Ascending aorta (tissue), 2 donors: Measurements from ENCODE around the gene C1QTNF1. TPM values are rescaled to one million over a fixed set of nuclear protein-coding genes. Genes with fewer than 3 reads are reported as not detected.

Source experiments
- DNase-seq, 2 donors: peaks; one replicate each; pipeline ENCODE4 v3.0.0-alpha.2; 2019; ENCODE audit warnings: low spot score in 2 of 2
- H3K27ac ChIP-seq, 2 donors: fragments of 200-600 bp; sonication (generic); one replicate each; pipeline ENCODE4 v1.5.1; 2016 to 2017; ENCODE audit warnings: mild to moderate bottlenecking in 1 of 2
- H3K27me3 ChIP-seq: fragments of 200-600 bp; sonication (generic); one replicate; pipeline ENCODE4 v1.5.1; 2017
- H3K36me3 ChIP-seq, 2 donors: fragments of 200-600 bp; sonication (generic); one replicate each; pipeline ENCODE4 v1.5.1; 2016
- H3K4me1 ChIP-seq, 2 donors: fragments of 200-600 bp; sonication (generic); one replicate each; pipeline ENCODE4 v1.5.1; 2016 to 2017; ENCODE audit warnings: mild to moderate bottlenecking in 1 of 2
- H3K4me3 ChIP-seq, 2 donors: fragments of 200-600 bp; sonication (generic); one replicate each; pipeline ENCODE4 v1.5.1; 2016 to 2017; ENCODE audit warnings: mild to moderate bottlenecking in 1 of 2
- H3K9me3 ChIP-seq, 2 donors: fragments of 200-600 bp; sonication (generic); one replicate each; pipeline ENCODE4 v1.5.1; 2016
- intact Hi-C: fragments of 100-400 bp; cut with DNase I; formaldehyde crosslinking; loops from one replicate; pipeline ENCODE4 v1.15.1; 2023
- total RNA-seq: library from RNA; depleted of rRNA; stranded (reverse); fragments of >200 nt; gene quantifications from one replicate; pipeline ENCODE4 v1.1.0, GENCODE V29; 2016
- TF ChIP-seq, protein P1 (sequence below), 3 experiments: fragments of 200-600 bp in 2 of 3; fragments of 450-650 bp in 1 of 3; sonication (generic) in 2 of 3; IDR thresholded peaks; one replicate each; pipeline ENCODE4 v1.5.1; 2016 to 2019; ENCODE audit warnings: antibody characterized with exemption in 3 of 3, mild to moderate bottlenecking in 1 of 3, moderate library complexity in 1 of 3

The C1QTNF1 gene
- total RNA-seq, 1 donor from 2014 or later = 435 TPM

DNA sequence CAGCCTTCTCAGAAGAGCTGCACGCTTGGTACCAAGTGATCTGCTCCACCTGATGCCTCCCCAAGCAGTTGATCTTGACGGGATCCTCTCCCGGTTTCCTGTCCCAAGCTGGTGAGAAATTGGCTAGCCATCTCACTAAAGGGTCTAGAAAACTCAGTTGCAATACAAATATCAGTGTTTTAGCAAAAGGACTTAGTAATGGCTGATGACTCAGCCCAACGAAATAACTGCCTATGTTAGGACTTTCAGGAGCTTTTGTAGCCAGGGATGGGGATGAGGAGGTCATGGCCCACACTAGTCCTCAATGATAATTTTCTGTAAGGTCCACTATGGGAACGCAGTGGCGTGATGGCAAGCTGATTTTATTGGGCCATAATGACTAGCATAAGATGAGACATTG is 27.3 kb downstream of the C1QTNF1 start:
- TF ChIP-seq, protein P1, sequence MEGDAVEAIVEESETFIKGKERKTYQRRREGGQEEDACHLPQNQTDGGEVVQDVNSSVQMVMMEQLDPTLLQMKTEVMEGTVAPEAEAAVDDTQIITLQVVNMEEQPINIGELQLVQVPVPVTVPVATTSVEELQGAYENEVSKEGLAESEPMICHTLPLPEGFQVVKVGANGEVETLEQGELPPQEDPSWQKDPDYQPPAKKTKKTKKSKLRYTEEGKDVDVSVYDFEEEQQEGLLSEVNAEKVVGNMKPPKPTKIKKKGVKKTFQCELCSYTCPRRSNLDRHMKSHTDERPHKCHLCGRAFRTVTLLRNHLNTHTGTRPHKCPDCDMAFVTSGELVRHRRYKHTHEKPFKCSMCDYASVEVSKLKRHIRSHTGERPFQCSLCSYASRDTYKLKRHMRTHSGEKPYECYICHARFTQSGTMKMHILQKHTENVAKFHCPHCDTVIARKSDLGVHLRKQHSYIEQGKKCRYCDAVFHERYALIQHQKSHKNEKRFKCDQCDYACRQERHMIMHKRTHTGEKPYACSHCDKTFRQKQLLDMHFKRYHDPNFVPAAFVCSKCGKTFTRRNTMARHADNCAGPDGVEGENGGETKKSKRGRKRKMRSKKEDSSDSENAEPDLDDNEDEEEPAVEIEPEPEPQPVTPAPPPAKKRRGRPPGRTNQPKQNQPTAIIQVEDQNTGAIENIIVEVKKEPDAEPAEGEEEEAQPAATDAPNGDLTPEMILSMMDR (IDR thresholded peaks at IDR 0.05) = no peak
- DNase-seq = no peak
- Histone ChIP-seq H3K9me3 (peaks cover 0 to 8% of the 10 kb centered on the region in 2 donors), H3K27me3 (no peaks in the 10 kb centered on the region), H3K4me1 (peaks cover 8 to 40% of the 10 kb centered on the region in 2 donors), H3K36me3 (peaks cover 6 to 40% of the 10 kb centered on the region in 2 donors), H3K27ac (peak overlapping the region in 1 of 2 donors; percentile 10), H3K4me3 (no peak overlapping the region)
- intact Hi-C loops = no loop called here

DNA sequence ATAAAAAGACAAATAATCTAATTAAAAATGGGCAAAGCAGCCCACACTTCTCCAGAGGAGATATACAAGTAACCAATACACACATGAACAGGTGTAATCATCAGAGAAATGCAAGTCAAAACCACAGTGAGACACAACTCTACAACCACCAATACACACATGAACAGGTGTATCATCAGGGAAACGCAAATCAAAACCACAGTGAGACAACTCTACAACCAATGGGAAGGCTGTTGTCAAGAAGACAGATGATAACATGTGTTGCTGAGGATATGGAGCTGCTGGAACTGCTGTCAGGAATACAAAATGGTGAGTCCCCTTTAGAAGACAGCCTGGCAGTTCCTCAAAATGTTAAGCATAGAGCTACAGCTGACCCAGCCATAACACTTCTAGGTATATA is 28.2 kb downstream of the C1QTNF1 start:
- TF ChIP-seq, protein P1 (IDR thresholded peaks at IDR 0.05) = no peak
- Histone ChIP-seq H3K9me3 (peaks cover 0 to 8% of the 10 kb centered on the region in 2 donors), H3K4me3 (no peak overlapping the region), H3K4me1 (peaks cover 3 to 35% of the 10 kb centered on the region in 2 donors), H3K27me3 (no peaks in the 10 kb centered on the region), H3K27ac (peak overlapping the region in 1 of 2 donors; percentile 33), H3K36me3 (peaks cover 6 to 39% of the 10 kb centered on the region in 2 donors)
- intact Hi-C loops = no loop called here
- DNase-seq = no peak

DNA sequence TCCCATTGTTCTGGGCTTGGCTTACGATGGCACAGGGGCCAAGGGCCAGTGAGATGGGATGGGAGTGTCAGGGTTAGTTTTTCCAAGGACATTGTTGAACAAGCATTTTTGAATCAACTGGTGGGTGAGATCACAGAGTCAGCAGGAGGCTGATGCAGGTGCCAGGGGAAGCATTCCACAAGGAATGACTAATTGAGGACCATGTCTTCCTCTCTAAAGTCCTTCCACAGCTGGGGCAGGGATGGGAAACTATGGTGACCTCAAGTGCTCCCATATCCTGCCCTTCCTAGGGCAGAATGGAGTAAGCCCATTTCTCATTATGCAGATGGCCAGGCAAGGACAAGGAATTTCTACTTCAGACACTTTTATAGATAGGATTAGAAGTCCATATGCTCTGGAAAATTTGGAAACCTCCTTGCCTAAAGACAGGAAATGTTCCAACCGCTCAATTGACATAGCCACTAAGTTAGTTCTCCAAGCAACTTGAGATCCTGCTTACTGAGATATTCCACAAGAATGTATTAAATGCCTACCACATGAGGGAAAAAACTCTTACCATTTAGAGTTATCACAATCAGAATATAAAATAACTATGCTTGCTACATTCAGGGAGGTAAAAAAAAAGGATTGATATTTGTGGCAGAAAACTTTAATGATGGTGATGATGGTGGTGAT is 29.4 kb downstream of the C1QTNF1 start:
- Histone ChIP-seq H3K4me1 (peaks cover 3 to 33% of the 10 kb centered on the region in 2 donors), H3K9me3 (peaks cover 0 to 8% of the 10 kb centered on the region in 2 donors), H3K27me3 (no peaks in the 10 kb centered on the region), H3K27ac (peak overlapping the region; percentile 79 to 89), H3K36me3 (peaks cover 6 to 26% of the 10 kb centered on the region in 2 donors), H3K4me3 (no peak overlapping the region)
- no peak for DNase-seq
- intact Hi-C loops = no loop called here
- TF ChIP-seq, protein P1 (IDR thresholded peaks at IDR 0.05) = no peak

DNA sequence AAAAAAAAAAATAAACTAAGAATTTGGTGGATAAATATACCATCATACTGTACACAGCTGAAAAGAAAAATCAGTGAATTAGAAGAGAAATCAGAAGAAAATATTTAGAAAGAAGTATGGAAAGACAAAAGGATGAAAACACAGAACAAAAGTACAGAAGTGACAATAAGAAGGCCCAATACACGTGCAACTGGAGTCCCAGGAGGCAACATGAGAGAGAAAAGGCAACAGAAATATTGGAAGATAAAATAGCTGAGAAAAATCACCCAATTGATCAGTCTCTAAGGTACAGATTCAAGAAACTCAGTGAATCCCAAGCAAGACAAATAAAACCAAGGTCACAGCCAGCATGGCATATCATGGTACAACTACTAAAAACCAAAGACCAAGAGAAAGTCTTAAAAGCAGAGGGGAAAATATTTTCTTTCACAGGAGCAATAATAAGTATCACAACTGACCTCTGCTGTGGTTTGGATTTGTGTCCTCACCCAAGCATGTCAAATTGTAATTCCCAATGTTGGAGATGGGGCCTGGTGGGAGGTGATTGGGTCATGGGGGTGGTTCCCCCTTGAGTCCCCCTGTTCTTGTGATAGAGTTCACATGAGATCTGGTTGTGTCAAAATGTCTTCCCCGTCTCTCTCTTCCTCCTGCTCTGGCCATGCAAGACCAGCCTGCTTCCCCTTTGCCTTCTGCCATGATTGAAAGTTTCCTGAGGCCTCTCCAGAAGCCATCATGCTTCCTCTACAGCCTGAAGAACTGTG is 30.4 kb downstream of the C1QTNF1 start:
- H3K4me1 ChIP-seq = peaks cover 3 to 33% of the 10 kb centered on the region in 2 donors
- H3K36me3 ChIP-seq = peaks cover 0 to 16% of the 10 kb centered on the region in 2 donors
- no peaks in the 10 kb centered on the region for H3K27me3 ChIP-seq
- no peak overlapping the region for H3K4me3 ChIP-seq
- H3K9me3 ChIP-seq = peaks cover 0 to 8% of the 10 kb centered on the region in 2 donors
- TF ChIP-seq, protein P1 (IDR thresholded peaks at IDR 0.05) = no peak
- intact Hi-C loops = no loop called here
- peak overlapping the region; percentile 79 to 89 for H3K27ac ChIP-seq
- DNase-seq = no peak

DNA sequence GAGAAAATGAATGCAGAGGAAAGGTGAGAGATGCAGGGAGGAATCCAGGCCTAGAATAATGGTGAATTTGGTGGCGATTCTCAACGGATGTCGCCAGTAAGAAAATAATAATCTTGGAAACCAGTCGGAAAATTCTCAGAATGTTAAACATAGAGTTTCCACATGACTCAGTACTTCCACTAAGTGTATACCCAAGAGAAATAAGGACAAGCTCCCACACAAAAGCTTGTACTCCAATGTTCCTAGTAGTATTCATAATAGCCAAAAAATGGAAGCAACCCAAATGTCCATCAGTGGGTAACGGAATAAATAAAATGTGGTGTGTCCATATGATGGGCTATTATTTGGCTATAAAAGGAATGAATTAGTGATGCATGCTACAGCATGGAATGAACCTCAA is 31.2 kb downstream of the C1QTNF1 start:
- TF ChIP-seq, protein P1 (IDR thresholded peaks at IDR 0.05) = no peak
- no peak overlapping the region for H3K4me3 ChIP-seq
- peak overlapping the region; percentile 79 to 89 for H3K27ac ChIP-seq
- H3K27me3 ChIP-seq = no peaks in the 10 kb centered on the region
- peaks cover 0 to 10% of the 10 kb centered on the region in 2 donors for H3K36me3 ChIP-seq
- peaks cover 3 to 33% of the 10 kb centered on the region in 2 donors for H3K4me1 ChIP-seq
- intact Hi-C loops = no loop called here
- peaks cover 0 to 8% of the 10 kb centered on the region in 2 donors for H3K9me3 ChIP-seq
- no peak for DNase-seq
